Stimulated activated naive CD4-positive, alpha-beta T cell (primary cell): Measurements from ENCODE around the gene LHPP.

Experiments
- DNase-seq, 6 experiments: peaks; one replicate each; lab custom pipeline; 2025; lab: John Stamatoyannopoulos, UW

Gene LHPP

DNA sequence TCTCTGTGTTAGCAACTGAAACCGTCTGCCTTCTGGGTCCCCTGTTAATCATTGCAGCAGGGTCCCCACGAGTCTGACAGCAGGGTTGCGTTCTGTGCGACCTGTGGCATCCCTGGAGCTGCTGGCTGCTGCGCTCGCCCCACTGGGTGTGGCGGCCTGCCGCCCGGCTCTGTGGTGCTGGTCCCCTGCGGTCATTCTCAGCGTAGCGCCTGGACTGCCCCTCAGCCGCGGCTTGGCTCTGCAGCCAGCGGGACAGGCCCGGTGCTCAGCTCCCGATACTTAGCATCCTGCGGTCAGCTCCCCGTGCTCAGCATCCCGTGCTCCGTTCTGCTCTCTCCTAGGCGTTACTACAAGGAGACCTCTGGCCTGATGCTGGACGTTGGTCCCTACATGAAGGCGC is 35.0 kb downstream of the LHPP start:
- DNase-seq = no peak

- DNase-seq = no peak
These were observed 35.7 kb downstream of the LHPP start for GRCh38 chr10:124497196-124497881.

DNA sequence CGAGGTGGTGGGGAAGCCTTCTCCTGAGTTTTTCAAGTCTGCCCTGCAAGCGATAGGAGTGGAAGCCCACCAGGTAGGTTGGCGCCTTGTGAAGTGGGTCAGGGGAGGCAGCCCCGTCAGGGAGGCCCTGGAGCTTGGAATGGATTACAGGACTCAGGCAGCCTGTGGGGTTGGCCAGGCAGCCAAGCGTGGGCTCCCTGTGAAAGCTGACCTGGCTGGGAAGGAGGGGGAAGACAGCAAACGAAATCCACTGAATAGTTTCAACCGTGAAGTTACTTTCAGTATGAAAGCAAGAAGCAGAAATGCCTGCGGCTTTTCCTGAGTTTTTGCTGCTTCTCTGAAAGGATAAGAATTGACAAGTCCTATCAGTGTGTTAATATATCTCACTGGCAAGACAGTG is 36.4 kb downstream of the LHPP start:
- no peak for DNase-seq

DNA sequence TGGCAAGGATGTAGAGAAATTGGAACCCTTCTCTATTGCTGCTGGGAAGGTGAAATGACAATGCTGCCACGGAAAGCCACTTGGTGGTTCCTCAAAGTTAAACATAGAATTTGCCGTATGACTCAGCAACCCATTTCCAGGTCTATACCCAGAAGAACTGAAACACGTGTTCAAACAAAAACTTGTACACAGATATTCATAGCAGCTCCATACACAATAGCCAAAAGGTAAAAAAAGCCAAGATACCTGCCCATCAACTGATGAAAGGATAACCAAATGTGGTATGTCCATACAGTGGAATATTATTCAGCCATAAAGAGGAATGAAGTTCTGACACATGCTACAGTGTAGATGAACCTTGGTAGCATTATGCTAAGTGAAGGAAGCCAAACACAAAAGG is 39.1 kb downstream of the LHPP start:
- no peak for DNase-seq

DNA sequence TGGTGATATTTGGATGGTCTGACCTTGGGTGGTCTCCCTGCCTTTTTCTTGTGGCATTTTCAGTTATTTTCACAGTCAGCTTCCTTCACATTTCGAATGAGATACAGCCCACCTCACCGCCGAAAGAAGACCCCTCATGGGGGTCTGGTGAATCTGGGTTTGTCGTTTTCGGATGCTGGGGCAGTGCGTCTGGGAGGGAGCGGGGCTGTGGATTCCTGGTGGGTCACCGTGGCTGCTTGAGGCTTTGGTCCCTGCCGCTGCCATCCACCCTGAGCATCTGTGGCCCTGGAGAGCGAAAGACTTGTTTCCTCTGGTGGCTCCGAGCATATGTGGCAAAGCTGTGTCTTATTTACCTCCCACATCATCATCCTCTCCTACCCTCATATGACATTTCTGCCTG is 43.1 kb downstream of the LHPP start:
- DNase-seq = no peak

- DNase-seq = no peak
These were observed 43.7 kb downstream of the LHPP start for GRCh38 chr10:124505279-124505678.

GRCh38 chr10:124508070-124508667 is 46.5 kb downstream of the LHPP start:
- no peak for DNase-seq

DNA sequence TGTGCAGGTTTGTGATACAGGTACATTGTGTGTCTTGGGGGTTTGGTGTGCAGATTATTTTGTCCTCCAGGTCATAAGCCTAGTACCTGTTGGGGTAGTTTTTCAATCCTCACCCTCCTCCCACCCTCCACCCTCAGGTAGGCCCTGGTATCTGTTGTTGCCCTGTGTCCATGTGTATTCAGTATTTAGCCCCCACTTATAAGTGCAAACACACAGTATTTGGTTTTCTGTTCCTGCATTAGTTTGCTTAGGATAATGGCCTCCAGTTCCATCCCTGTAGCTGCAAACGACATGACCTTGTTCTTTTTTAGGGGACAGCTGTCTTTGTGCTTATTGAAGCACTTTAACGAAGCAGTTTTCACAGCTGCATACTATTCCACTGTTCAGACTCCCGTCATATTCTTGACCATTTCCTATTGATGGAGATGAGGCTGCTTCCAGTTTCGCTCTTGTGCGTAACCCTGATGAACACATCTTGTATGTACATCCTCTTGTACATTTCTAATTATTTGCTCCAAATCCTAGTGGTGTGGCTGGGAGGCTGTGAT is 47.4 kb downstream of the LHPP start:
- DNase-seq = no peak

GRCh38 chr10:124509880-124510632 is 48.4 kb downstream of the LHPP start:
- DNase-seq = no peak

GRCh38 chr10:124510759-124511158 is 49.1 kb downstream of the LHPP start:
- DNase-seq = no peak

DNA sequence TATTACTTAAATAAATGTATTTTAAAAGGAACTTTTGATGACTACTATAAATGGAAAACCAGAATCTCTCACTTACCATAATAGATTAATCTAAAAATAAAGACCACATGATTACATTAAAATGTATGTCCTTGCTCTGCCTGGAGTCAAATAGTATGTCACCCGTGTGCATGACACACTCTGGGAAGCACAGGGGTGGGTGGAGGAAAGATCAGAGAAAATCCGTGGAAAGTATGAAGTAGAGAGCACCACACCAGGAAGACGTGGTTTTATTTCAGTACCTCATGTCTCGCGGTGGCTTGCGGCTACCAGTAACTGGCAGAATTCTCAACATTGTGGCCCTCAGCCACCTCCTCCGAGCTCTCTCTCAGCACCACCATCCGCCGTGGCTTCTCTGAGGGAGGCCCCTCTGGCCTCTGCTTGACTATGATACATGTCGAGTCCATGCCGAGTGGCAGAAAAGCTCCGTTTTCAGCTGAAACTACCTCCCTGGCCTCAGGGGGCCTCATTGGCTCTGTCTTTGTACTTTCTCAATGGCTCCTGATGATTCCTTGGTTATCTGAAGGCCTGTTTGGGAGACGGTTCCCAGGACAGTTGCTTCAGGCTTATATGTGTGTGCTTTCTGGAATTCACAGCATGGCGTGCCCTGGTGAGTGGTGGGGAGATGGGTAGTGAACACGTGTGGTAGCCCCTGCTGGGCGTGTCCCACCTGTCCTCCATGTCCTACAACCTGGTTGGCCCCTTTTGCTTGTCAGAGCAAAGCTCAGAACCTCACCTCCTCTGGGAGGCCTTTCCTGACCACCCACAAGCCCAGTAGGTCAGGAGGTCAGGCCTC is 49.8 kb downstream of the LHPP start:
- no peak for DNase-seq

GRCh38 chr10:124512040-124512428 is 50.4 kb downstream of the LHPP start:
- DNase-seq = no peak

- DNase-seq = no peak
These were observed 51.0 kb downstream of the LHPP start for GRCh38 chr10:124512600-124512999.

DNA sequence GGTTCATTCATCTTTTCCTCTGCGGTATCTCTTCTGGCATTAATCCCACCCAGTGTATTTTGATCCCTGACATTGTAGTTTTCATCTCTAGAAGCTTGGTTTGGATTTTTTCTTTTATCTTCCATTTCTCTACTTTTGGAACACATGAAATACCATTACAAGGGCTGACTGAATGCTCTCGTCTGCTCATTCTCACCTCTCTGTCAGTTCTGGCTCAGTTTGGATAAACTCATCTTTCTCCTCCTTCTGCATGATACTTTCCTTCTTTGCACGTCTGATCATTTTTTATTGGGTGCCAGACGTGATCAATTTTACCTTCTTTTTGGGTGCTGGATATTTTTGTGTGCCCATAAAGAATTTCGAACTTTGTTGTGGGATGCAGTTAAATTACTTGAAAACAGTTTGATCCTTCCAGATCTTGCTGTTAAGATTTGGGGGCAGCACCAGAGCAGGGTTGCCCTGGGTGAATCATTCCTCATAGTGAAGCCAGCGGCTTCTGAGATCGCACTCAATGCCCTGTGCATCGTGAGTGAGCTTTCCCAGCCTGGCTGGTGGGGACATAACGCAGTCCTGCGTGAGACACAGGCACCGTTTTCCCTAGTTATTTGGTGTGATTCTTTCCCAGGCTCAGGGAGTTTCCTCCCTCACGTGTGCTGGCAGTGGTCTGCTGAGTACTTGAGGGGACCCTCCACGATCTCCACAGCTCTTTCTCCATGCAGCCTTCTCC is 53.8 kb downstream of the LHPP start:
- DNase-seq = no peak

DNA sequence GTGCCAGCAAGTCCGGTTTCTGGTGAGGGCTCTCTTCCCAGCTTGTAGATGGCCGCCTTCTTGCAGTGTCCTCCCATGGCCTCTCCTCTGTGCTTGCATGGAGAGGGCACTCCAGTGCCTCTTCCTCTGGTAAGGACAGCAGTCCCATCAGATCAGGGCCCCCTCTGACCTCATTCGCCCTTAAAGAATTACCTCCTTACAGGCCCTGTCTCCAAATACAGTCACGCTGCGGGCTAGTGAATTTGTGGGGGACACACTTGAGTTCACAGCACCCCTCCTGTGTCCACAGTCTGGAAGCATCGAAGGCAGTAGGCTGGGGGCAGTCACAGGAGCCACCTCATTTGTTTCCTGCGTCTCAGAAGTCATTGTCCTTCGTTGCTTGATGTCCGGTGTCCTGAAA is 54.6 kb downstream of the LHPP start:
- DNase-seq = no peak

DNA sequence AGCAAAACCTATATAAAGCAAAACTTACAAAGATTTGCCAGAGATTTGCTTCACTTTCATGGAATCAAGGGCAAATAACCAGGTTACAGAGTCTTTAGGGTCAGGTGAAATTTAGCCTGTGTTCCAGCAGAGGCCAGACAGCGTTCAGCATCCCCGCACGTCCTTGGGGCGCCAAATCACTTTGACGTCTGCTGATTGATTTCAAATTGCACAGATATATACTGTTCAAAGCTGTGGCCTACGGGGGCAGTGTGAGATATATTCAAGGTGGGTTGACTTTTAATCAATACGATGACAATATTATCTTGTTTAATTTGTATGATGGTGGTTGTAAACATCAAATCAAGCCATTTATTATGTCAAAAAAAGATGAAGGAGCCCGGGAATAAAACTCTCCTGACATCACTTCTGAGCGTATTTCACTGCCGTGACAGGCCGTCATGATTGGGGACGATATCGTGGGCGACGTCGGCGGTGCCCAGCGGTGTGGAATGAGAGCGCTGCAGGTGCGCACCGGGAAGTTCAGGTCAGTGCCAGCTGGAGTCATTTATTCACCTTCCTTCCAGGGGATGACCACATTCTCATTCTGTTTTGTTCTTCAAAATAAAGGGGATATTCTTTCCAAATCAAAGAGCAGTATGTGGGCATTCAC is 55.2 kb downstream of the LHPP start:
- no peak for DNase-seq

GRCh38 chr10:124517461-124517860 is 55.8 kb downstream of the LHPP start:
- no peak for DNase-seq

DNA sequence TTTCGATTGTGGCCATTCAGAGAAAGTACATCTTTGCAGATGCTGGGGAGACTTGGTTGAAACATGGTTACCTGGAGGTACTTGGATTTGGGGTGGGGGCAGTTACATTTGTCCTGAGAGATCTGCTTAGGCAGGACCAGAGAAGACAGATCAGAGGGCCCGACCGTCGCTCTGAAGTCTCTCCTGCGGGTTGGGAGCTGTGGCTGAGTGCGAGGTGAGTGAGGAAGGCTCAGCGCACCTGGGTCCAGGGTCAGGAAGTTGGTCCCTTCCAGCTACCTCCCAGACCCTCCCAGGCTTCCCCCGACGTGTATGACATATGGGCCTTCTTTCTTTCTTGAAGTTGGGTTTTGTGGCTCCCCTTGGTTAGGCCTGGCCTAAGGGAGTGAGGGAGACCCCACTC is 56.3 kb downstream of the LHPP start:
- no peak for DNase-seq

- DNase-seq = no peak
These were observed 56.7 kb downstream of the LHPP start for GRCh38 chr10:124518366-124518765.

DNA sequence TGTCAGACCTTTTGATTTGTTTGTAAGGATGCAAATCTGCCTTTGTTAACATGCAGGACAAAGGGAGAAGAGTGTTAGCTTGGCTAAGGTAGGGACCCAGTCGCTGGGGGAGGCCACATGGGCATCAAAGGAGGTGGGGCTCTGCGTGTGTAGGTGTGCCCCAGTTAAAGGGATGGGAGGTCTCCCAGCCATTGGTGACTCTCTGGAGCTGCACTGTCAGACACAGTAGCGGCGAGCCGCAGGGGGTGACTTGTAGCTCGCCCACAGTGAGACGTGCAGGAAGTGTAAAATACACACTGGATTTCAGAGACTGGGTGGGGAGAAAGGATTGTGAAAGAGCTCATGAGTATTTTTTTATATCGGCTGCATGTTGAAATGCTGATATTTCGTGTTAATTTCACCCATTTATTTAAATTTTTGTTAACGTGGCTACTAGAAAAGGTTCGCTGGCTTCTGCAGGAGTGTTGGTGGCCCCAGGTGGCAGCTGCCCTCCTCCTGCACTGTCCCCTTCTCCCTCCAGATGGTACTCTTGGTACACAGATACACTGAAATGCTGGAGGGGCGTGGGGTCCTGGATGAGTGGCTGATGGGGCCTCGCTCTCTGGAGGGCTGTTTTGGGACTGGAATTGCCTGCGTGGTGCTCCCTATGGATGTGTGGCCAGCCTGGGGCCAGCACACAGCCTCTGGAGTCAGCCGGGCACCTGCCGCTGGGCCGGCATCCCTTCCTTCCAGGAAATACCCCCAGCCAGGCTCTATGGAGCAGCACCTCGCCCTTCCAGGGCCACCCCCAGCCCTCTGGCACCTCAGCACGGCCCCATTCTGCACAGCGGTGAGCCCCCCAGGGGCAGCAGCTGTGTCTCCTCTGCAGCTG is 59.2 kb downstream of the LHPP start:
- DNase-seq = no peak
